HG02938 (cell line): ENCODE results near the gene KIF2C.
"Not testable (repeated sequence)": the region's sequence is repeated elsewhere in the genome, so short reads cannot be mapped to it uniquely, and the experiment has no call there.

Experiments
- ATAC-seq: cut with Tn5 transposase; IDR thresholded peaks from one replicate; pipeline ENCODE4 v1.9.1; 2021; ENCODE audit warnings: mild to moderate bottlenecking, moderate library complexity; ENCODE audit not compliant: unreplicated experiment

KIF2C gene

DNA sequence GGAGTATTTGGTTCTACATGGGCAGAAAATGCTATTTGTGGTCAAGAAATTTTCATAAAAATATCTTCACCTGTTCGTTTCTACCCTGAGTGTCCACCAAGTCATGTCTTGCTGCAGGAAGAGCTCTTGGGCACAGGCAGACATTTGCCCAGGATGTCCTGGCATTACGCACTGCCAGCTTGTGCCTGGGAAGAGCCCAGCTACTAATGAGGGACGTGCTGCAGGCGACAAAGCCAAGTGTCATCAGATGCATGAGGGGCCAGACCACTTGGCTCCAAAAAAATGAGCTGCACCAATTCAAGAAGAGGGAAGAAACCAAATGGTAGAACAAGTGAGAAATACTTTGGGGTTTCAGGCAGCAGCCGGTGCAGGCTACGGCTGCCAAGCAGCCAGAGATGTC lies 21.5 kb upstream of the KIF2C start:
- ATAC-seq, result no peak

DNA sequence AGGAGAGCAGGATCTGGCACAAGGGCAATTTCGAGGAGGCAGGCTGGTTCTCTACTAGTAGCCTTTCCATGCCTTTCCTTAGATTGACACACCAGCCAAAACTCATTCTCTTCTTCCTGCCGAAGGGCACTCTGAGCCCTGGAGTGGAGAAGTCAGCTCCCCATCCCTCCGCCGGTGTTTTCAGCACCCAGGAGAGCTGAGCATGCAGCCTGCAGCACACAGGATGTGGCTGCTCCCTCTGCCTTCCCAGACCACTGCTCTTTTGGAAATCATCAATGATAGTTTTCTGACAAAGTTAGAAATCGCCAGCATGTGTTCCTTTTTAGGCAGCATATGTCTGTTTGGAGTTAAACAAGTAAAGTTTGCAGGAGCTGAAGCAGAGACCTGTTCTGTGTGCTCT lies 20.3 kb upstream of the KIF2C start:
- ATAC-seq, result no peak

DNA sequence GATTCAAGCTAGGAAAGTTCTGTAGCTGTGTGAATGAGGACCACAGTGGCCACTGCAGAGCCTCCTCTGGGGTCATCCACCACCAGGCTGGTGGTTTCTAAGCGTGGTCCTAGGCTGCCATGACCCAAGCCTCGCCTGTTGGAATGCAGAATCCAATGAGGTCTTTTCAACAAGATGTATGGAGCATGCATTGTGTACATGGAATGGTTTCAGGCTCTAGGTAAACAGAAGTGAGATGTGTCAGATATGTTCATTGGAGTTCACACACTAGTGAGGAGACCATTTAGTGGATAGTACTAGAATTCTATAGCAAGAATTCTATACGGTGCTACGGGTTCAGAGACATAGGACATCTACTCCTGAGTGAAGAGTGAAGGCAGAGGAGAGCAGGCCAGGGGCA lies 19.4 kb upstream of the KIF2C start:
- ATAC-seq, result no peak

DNA sequence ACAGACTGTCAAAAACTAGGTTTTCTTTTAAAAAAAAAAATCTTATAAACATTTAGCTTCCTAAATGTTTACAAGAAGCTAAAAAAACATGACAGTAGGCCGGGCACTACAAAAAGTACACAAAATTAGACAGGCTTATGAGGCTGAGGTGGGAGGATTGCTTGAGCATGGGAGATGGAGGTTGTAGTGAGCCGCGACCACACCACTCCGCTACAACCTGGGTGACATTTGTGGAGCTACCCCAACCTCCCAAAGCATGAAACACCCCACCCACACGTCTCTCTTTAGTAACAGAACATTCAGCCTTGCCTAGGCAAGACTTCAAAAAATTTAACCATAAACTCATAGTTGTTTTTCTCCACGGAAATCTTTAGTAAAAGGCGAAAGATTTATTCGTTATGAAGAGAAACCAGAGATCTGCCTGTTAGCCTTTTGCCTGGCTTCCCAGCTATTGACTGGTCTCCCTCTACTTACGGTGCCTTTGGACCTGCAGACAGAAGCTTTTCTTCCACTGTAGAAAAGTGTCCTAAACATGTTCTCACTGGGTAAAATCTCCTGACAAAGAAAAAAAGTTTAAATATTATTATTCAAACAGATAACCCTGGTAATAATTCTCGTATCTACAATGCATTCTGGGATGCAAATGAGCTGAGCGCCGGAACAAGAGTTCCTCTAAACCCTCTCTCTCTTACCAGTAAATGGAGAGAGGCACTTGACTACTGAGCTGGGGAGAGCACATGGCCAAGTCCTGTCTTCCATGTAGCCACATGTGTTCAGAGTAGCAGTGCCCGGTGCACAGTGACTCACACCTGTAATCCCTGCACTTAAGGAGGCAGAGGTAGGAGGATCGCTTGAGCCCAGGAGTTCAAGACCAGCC lies 17.9 kb upstream of the KIF2C start:
- ATAC-seq, result peak; percentile 69

DNA sequence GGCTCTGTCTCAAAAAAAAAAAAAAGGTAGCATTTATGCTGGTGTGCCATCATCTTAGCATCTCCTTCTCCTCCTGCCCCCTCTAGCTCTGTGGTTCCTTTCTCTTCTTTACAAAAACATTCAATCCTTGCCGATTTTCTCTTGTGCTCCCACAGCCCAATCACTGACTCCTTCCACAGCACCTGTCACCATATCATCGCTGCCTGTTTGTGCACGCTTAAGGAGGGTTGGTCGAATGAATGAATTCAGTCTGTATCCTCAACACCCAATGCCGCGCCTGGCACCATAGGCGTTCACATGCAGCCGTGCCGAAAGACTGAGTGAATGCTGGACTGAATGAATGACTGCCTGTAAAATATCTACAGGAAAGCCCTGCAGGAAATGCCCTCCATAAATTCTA lies 16.6 kb upstream of the KIF2C start:
- no peak for ATAC-seq

DNA sequence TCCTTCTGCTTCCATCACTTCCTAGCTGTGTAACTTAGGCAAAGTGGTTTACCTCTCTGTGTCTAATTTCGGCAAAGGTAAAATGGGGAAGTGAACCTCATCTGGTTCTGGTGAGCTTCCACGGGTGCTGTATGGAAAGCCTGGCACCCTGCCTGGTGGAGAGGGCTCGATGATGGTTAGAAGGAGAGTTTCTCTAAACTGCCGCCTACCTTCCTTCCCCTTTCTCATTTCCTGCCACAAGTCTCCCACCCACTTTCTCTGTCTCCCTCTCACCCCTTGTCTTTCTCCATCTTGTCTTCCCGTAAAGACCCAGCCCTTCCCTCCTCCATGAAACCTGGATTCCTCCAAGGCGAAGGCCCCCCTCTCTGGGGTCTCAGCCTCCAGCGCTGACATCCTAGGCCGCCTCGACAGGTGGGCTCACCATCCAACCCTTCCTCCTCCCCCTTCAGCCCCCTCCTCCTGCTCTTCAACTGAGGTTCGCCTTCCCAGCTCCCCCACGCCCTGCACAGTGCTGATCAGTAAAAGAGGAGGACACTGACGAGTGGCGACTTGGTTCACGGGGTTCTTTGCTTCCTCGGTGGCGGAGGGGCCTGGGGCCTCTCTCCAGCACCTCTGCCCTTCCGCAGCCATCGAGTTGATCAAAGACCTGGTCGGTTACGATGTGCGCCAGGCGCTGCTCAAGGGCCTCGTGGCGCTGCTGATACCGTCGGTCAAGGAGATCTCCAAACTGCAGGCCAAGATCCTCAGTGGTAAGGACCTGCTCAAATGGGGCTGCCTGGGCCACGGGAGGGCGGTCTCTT lies 15.9 kb upstream of the KIF2C start:
- ATAC-seq, result no peak

DNA sequence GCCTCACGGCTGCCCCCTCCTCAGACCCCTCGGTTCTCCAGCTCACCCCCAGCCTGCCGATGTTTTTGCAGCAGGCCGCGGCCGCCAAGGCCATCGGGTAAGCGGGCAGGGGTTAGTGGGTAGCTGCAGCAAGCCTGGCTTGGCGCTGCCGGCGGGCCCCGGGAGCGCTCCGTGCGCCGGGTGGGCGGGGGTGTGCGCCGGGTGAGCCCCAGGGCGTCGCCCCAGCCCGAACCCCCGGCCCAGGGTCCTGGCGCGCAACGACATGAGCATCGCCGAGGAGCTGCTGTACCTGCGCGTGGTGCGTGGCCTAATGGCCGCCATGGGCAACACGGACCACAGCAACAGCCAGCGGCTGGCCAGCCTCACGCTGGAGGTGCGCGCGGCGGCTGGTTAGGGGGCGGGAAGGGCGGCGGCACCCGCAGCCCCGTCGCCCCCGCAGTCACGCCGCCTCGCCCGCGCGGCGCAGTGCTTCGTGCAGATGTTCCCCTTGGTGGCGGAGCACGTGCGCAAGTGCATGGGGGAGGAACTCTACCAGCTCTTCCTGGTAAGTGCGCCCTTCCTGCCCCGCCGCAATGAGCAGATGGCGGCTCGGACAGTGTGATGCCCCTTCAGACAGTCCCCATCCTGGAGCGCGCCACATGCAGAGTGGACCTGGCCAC lies 15.2 kb upstream of the KIF2C start:
- ATAC-seq, result no peak

DNA sequence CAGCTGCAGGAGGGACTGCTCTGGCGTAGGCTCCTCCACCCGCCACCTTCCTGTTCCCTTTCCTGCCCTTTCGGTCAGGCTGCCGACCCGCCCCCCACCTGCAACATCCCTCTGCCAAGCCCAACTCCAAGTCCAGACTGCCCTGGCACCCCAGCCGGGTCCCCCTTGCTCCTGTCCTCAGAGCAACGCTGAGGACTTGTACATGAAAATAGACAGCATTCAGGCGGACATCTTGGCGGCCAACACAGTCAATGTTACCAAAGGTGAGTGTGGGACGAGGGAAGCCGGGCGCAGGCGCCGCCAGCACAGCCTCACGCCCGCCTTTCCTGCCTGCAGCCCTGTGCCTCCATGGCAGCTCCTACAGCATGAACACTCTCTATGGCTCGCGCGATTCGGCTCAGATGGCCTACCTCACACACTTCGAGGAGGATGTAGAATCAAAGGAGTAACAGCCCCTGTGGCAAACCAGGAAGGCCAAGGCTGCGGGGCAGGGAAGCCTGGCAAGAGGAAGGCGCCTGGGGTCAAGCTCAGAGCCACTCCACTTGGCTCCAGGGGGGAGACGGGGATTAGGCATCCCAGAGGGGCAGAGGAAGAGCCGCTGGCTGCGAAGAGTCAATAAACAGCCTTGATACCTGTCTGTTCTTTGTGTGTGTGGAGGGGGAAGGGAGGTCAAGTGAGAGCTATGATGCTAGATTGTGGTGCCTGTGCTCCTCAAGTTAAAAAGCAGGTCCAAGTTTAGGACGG lies 14.5 kb upstream of the KIF2C start:
- ATAC-seq, result no peak

DNA sequence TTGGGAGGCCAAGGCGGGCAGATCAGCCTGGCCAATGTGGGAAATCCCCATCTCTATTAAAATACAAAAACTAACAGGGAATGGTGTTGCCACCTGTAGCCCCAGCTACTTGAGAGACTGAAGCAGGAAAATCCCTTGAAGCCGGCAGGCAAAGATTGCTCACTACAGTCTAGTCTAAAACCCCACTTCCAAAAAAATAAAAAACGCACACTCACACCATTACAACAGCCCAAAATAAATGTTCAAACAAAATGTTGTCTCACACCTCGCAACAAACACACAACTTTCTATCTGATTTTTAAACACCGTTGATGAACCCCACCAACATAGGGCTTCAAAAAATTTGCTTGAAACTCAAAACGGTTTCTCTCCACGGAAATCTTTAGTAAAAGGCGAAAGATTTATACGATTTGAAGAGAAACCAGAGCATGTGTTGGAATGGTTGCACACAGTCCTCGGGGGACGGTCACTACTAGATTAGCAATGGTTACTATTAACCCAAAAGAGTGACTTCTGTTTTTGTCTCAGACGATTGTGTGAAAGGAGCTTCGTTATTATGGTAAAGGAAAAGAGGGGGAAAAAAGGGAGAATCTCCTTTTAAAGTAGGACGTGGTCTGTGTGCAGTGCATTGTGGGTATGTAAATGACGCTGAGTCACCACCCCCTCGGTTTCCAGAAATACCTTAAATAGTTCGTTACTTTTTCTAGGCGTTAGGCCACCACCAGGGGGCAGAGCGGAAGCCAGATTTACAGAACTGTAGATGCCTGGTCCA lies 8.7 kb upstream of the KIF2C start, which contains the start of gene RNU5D-1:
Gene RNU5D-1, minus strand, starts transcription at position 430 of the 772 bp plus-strand sequence.
- ATAC-seq, result peak; percentile 60

DNA sequence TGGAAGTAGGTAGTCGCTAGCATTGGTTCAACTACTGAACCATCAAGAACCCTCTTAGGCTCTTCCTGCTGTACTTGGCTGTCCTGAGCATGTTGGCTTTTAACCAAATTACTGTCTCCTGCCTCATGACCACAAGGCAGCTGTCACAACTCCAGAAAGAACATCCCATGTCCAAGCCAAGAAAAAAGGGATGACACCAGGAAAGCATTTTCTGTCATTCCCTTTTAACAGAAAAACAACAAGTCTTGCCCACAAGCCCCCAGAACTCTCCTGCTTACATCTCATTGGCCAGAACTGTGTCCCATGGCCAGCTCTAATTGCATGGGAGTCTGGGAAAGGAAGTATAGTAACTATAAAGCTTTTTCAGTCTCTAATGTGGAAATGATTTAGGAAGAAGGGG lies 6.3 kb upstream of the KIF2C start:
- ATAC-seq, result no peak

DNA sequence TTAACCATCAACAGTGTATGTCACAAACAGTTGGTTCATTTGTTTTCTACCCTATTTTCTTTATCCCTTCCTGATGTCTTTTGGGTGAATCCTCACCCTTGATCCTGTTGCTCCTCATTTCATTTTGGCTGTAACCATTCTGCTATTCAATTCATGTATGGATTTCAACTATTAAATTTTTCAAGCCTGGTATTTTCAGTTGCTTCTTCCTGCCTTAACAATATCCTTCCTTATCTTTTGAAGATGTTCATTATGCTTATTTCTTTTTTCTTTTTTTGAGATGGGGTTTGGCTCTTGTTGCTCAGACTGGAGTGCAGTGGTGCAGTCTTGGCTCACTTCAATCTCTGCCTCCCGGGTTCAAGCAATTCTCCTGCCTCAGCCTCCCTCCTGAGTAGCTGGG lies 5.9 kb upstream of the KIF2C start:
- no peak for ATAC-seq

DNA sequence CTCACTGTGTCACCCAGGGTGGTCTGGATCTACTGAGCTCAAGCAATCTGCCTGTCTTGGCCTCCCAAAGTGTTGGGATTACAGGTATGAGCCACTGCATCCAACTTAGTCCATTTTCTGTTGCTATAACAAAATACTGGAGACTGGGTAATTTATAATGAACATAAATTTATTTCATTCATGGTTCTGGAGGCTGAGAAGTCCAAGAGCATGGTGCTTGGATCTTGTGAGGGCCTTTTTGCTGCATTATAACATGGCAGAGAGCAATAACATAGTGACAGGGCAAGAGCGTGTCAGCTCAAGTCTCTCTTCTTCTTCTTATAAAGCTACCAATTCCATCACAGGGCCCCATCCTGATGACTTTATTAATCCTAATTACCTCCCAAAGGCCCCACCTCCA lies 3.6 kb upstream of the KIF2C start:
- ATAC-seq, result no peak

DNA sequence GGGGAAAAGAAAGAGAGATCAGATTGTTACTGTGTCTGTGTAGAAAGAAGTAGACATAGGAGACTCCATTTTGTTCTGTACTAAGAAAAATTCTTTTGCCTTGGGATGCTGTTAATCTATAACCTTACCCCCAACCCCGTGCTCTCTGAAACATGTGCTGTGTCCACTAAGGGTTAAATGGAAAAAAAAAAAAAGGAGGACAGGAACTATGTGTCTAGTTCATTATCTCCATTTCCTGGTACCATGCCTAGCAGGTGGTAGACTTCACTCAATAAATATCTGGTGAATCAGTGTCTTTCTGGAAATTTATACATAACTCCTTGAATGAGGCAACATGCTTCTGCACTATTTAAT lies 707 bp upstream of the KIF2C start:
- not testable (repeated sequence) for ATAC-seq

DNA sequence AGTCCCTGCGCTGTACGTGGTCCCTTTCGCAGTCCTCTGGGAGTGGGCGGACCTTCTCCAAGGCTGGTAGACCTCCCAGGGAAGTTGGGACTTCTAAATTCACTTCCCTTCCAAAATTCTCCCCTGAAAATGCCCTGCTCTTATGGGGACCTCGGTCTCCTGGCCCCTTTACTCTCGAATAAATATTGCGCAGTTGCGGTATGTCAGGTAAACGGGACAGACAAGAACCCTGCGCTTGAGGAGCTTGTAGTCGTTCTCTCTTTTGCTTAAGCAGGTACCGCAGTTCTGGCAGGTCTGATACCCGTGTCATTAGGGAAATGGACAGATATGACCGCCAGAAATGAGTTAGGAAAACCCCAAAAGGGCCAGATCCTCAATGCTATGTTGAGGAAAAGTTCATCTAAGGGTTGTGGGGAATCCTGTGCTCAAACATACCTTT lies 561 bp downstream of the KIF2C start:
- no peak for ATAC-seq

DNA sequence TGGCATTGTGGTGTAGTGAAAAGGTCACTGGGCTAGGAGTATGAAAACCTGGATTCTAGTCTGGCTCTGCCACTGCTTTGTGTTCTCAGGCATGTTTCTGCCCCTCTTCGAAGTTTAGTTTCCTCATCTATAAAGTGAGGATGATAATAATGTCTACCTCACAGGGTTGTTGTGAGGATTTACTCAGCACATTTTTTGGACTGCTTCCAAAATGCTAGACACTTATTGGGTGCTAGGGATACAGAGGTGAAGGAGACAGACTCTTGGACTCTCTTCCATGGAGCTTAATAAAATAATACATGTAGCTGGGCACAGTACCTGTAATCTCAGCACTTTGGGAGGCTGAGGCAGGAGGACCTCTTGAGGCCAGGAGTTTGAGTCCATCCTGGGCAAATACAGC lies 3.6 kb downstream of the KIF2C start:
- no peak for ATAC-seq

DNA sequence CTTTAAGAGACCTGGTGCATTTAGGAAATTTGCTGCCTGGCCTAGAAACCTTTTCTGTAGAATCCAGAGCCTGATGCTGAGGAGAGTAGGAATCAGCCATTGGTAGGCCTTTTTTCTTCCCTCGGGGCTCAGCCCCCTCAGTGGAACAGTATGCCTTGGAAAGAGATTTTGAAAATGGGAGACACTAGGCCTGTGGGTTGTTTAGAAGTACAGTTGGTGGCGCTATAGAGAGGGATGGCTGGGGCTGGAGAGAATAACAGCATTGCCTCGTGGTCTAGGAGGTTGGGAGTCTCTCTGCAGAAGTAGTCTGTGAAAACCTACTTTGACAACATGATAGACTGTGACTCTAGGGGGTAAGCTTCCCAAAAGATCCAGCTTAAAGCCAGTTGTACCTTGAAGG lies 8.2 kb downstream of the KIF2C start:
- ATAC-seq, result no peak

DNA sequence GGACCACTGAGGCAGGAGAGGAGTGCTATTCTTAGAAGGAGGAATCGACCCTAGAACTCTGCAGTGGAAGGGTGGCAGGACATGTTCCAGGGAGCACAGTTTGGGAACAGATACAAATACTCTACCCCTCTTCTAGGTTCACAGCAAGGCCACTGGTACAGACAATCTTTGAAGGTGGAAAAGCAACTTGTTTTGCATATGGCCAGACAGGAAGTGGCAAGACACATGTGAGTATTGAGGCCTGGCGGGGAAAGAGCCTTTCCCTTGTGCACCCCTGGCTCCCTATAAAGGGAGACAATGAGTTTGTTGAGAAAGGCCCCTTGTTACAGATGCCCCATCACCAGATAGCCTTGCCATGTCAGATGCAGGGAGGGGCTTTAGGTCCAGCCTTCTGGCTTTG lies 17.8 kb downstream of the KIF2C start:
- ATAC-seq, result no peak

DNA sequence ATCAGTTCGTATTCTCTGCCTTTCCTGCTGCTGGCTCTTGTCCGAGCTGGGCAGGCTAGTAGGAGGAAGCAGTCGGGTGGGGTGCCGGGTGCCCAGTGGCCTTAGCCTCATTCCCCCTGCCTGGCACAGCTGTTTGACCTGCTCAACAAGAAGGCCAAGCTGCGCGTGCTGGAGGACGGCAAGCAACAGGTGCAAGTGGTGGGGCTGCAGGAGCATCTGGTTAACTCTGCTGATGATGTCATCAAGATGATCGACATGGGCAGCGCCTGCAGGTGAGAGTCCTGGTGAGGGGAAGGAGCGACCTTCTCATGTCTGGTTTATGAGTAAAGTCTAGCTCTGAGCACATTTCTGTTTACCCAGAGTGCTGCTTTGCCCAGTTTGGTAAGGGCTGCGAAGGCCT lies 19.4 kb downstream of the KIF2C start:
- ATAC-seq, result no peak

DNA sequence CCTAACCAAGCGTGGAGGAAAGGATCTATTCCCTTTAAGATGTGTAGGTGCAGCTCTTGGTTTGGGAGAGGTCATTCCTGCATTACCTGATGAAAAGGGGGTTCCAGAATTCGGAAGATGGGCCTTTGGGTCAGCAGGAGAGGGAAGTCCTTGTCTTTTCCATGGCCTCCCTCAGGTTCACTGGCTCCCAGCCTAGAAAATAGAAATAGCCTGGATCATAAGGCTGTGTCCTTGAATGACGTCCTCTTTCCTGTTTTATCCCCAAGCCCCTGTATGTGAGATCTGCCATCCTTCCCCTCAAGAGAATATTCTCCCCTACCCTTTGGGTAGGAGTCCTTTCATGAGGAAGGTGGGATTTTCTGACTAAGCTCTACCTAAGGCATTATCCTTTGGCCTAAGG lies 21.2 kb downstream of the KIF2C start:
- ATAC-seq, result no peak

DNA sequence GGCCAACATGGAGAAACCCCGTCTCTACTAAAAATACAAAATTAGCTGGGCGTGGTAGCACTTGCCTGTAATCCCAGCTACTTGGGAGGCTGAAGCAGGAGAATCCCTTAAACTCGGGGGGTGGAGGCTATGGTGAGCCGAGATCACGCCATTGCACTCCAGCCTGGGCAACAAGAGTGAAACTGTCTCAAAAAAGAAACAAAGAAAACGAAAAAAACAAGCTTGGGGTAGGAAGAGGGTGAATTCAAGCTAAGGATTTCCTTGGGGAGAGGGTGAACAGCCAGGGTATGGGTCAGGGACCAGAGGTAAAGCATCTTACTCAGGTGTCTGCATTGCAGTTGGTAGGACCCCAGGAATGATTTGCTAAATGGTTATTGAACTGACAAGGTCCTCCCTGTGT lies 26.8 kb downstream of the KIF2C start:
- not testable (repeated sequence) for ATAC-seq
